Effector CD8-positive, alpha-beta T cell (primary cell): ENCODE measurements around the gene TRIM2.
A peak's percentile ranks its signal among the peaks of the same experiment; 100 is the strongest.

Experiments
- DNase-seq: peaks from one replicate; lab custom pipeline; 2025; lab: John Stamatoyannopoulos, UW

The TRIM2 gene

GRCh38 chr4:153333874-153334273 is 129.6 kb downstream of the TRIM2 start:
- no peak for DNase-seq

DNA sequence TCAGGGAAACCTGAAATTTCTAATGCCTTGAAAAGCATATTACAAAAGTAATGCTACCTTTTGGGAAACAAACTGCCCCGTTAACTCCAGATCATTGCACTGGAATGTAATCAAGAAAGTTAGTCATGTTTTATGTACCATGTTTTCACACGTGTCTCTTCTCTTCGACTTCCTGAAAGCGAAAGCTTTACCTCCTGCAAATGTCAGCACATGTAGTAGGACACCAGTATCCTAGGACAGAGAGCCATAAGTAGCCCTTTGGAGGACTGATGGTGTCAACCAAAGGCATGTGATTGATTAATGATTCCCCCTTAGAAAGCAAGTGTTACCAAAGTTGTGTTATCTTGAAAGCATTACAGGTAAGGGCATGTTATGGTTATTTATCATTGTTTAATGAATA is 131.4 kb downstream of the TRIM2 start:
- DNase-seq, result no peak

DNA sequence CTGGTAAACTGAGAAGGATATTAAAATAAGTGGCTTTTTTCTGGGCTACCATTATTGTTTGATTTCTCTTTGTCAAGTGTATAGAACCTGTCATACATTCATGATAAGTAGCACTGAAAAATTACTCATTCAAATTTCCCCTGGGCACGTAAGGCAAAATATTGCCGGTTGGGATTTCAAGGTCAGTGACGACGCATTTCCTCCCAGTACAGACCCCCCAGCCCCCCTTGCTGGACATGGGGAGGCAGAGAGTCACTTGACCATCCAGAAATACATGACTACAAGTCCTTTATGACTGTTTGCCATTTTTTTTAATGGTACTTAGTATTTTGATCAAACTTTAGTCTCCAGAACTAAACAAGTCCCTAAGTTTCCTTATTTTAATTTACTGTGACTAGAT is 133.4 kb downstream of the TRIM2 start:
- no peak for DNase-seq

GRCh38 chr4:153341575-153342090 is 137.4 kb downstream of the TRIM2 start:
- DNase-seq, result no peak

DNA sequence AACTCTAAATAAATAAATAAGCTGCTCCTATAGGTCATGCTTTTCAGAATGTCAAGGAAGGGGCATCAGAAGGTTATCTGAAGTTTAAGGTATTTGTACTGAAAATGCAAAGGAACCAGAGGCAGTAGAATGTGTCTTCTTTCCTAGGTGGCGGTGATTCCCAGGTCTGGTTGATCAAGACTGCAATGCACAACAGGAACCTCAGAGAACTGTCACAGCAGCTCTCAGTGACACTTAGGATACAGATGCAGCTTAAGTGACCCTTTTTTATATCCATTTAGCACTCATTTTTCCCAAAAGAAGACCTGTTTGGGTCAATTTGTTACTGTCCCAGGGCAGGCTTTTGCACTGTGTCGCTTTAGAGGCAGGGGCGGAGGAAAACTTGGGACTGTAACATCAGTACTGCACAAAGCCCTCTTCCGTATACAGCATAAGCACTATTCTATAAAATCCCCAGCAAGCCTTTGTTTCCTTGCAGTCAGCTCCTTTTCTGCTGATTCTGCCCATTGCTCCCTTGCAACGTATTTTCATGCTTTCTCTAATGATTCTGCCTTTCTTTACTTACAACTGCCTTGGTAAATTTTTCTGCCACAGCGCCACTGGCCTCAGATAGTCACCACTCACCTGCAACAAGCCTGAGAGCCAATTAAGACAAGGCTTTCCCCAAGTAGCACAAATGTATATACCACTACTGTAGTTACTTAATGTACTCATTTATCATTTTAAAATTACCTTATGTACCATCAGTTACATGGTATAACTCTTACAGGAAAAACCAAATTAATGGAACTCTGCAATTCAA is 138.7 kb downstream of the TRIM2 start:
- DNase-seq, result no peak

- peak; percentile 83 for DNase-seq
Measured at GRCh38 chr4:153344131-153345011, 140.1 kb downstream of the TRIM2 start, which contains the start of gene MND1. Gene MND1, plus strand, starts transcription at chr4:153344688. Its CDS starts 50 bp downstream, at chr4:153344738.

GRCh38 chr4:153345012-153345981 is 141.1 kb downstream of the TRIM2 start:
- peak; percentile 14 for DNase-seq

GRCh38 chr4:153346031-153346430 is 141.8 kb downstream of the TRIM2 start:
- DNase-seq, result no peak

DNA sequence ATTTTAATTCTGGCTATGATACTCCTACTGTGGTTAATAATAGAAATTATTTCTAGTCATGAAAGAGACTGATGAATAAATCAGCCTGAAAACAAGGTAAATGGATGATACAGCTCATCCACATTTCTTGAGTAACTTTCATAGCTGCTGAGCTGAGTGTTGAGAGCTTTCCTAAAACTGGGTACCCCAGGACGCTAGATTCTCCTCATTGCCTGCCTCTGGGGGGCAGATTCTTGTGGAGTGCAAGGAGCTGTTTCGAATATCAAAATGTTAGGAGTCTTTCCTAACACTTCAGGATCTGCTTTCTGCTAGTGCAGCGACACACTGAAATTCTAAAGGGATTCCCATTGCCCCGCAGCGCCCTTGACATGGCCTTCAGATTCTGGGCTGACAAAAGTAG is 142.3 kb downstream of the TRIM2 start:
- DNase-seq, result no peak

DNA sequence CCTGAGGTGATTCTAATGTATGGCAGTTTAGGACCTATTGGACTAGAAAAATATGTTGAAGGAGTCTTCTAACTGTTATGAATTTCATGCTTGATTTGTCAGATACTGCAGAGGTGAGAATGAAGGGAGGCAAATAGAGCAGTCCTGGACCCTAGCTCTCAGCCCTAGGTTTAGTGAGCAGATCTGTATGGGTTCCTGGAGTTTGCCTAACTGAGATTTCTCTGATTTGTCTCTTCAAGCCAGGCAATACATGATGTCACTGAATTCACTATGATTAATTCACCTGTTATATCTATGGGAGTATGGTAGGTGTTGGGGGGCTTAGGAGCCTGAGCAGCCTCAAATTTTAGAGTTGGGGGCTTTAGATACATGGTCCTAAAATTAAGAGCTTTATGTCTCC is 142.9 kb downstream of the TRIM2 start:
- DNase-seq, result no peak

DNA sequence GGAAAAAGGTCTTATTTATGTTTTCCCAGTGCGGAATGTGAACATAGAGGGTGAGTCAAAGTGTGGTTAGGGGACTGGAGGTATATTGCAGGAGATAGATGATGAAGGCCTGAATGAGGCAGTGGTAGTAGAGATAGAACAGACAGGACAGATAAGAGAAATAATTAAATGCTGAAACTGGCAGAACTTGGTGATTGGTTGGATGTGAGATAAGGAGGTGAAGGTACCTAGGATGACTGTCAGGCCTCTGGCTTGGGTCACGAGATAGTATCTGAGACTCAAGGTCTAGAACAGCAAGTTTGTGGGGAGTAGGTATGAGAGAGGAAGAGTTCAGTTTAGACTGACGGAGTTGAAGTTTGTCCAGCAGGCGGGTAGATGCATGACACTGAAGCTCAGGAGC is 143.8 kb downstream of the TRIM2 start:
- DNase-seq, result no peak

DNA sequence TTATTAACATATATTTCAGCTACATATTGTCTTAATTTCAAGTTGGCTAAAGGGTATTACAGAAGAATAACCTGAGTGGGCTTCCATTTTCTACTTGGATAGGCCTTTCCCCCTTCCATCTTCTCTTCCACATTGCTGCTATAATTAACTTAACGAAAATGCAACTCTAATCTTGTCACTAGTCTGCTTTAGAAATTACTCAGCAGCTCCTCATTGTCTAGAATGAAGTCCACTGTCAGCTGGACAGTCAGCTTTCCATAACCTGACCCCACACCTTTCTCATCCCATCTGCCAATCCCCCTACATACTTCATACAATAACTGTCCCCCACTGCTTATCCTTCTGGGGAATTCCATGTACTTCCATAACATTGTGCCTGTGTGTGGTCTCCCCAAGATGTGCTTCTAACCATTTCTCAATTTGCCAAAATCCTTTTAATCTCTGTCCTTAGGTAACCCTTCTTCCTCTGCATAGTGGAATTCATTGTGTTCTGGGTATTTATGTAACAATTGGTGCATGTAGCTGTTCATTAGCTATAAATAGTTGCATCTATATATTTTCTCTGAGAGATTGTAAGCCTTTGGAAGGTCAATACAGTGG is 145.1 kb downstream of the TRIM2 start:
- no peak for DNase-seq

DNA sequence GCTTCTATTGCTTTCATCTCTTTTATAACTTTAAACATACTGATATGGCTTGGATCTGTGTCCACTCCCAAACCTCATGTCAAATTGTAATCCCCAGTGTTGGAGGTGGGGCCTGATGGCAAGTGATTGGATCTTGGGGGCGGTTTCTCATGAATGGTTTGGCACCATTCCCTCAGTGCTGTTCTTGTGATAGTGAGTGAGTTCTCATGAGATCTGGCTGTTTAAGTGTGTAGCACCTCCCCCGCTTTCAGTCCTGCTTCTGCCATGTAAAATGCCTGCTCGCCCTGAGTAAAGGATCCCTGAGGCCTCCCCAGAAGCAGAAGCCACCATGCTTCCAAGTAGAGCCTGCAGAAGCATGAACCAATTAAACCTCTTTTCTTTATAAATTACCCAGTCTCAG is 157.9 kb downstream of the TRIM2 start:
- no peak for DNase-seq

DNA sequence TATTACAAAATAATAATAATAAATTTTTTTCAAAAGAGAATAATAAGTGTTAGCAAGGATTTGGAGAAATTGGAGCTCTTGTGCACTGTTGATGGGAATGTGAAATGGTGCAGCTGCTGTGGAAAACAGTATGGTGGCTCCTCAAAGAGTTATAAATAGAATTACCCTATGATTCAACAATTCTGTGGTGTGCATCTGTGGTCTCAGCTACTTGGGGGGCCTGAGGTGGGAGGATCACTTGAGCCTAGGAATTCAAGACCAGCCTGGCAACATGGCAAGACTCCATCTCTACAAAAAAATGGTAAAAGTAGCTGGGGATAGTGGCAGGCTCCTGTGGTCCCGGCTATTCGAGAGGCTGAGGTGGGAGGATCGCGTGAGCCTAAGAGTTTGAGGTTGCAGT is 159.8 kb downstream of the TRIM2 start:
- DNase-seq, result no peak

GRCh38 chr4:153365003-153365402 is 160.8 kb downstream of the TRIM2 start:
- DNase-seq, result no peak

- DNase-seq, result no peak
Measured at GRCh38 chr4:153366486-153366885, 162.2 kb downstream of the TRIM2 start.

DNA sequence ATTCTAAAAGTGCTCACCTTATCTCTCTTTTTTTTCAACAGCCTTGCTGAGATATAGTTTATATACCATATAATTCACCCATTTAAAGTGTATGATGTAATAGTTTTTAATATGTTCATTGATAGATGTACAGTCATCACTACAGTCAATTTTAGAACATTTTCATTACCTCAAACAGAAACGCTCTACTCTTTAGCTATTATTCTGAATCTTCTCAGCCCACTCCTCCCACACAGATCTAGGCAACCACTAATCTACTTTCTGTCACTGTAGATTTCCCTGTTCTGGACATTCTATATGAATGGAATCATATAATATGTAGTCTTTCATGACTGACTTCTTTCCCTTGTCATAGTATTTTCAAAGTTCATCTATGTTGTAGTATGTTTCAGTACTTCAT is 162.8 kb downstream of the TRIM2 start:
- no peak for DNase-seq

- DNase-seq, result no peak
Measured at GRCh38 chr4:153369021-153369420, 164.8 kb downstream of the TRIM2 start.

- no peak for DNase-seq
Measured at GRCh38 chr4:153371701-153372234, 167.5 kb downstream of the TRIM2 start.

- no peak for DNase-seq
Measured at GRCh38 chr4:153372967-153373562, 168.8 kb downstream of the TRIM2 start.
